ENCODE measurements around the gene MORN2.

Gene MORN2

DNA sequence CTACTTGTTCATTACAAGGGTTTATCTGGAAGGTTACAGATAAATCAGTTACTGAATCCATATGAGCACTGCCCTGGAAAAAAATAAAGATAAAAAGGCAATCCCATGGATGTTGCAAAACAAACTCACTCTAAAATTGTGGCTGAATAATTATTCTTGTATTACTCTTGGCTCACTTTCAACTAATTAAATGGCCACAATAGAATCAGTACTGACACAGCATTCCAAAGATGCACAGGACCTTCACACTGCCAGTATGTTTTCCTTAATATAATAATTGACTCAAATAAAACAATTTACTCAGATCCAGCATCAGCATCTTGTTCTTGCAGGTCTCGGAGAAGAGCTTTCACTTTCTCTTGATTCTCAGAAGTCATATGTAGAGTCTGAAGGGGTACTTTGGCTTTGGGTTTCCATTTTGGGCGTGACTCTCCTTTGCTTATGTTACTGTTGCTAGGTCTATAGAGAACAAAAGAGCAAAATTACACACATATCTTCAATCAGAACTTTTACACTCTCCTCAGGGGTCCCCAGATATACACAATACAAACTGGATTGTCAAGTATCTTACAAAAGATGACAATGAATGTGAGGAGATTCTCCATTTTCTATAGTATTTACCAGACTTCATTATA, 12.6 kb upstream of the MORN2 start:
- H3K27me3 ChIP-seq (ENCODE audit: insufficient read depth, low read length, poor library complexity), result no peaks in the 10 kb centered on the region
- ATAC-seq (ENCODE audit: insufficient read depth, low read depth) (no peak), DNase-seq (no peak)
- no peaks in the 10 kb centered on the region for H3K9me3 ChIP-seq (ENCODE audit: insufficient read depth, low read length, severe bottlenecking)
- TF ChIP-seq EZH2 (IDR thresholded peaks at IDR 0.05; ENCODE audit: borderline replicate concordance, low read depth, low read length, severe bottlenecking) (no peak), CTCF (IDR thresholded peaks at IDR 0.05; ENCODE audit: borderline replicate concordance, extremely low read depth, low read length, poor library complexity, severe bottlenecking) (no peak)
- no peak overlapping the region for H2AFZ ChIP-seq (ENCODE audit: low read depth, low read length)
- H4K20me1 ChIP-seq (ENCODE audit: insufficient read depth, low read length), result no peaks in the 10 kb centered on the region
- H3K79me2 ChIP-seq (ENCODE audit: insufficient read depth, low read length), result no peaks in the 10 kb centered on the region
- no peak overlapping the region for H3K4me3 ChIP-seq (ENCODE audit: low read depth in 1 of 2, low read length in 2 of 2)
- no peak overlapping the region for H3K27ac ChIP-seq (ENCODE audit: low read length)
- no peak overlapping the region for H3K9ac ChIP-seq (ENCODE audit: low read depth, low read length)
- H3K36me3 ChIP-seq (ENCODE audit: insufficient read depth, low read length), result peaks cover 47% of the 10 kb centered on the region
- H3K4me1 ChIP-seq (ENCODE audit: insufficient read depth, low read length), result no peaks in the 10 kb centered on the region
- H3K4me2 ChIP-seq (ENCODE audit: insufficient read depth, low read length), result no peak overlapping the region

GRCh38 chr2:38866773-38867443, 8.9 kb upstream of the MORN2 start:
- no peaks in the 10 kb centered on the region for H3K27me3 ChIP-seq (ENCODE audit: insufficient read depth, low read length, poor library complexity)
- no peak overlapping the region for H3K4me2 ChIP-seq (ENCODE audit: insufficient read depth, low read length)
- H3K9me3 ChIP-seq (ENCODE audit: insufficient read depth, low read length, severe bottlenecking), result peaks cover 4% of the 10 kb centered on the region

DNA sequence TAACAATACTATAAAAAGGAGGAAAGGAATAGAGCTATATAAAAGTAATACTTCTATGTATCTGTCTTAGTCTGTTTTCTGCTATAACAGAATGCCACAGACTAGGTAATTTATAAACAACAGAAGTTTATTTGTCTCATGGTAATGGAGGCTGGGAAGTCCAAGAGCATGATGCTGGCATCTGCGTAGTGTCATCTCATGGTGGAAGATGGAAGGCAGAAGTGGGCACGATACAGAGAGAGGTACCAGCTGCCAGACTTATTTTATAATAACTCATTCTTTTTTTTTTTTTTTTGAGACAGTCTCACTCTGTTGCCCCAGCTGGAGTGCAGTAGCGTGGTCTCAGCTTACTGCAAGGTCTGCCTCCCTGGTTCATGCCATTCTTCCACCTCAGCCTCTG, 4.3 kb upstream of the MORN2 start:
- DNase-seq, result no peak
- Histone ChIP-seq H4K20me1 (ENCODE audit: insufficient read depth, low read length) (no peaks in the 10 kb centered on the region), H2AFZ (ENCODE audit: low read depth, low read length) (no peak overlapping the region), H3K79me2 (ENCODE audit: insufficient read depth, low read length) (peaks cover 8% of the 10 kb centered on the region), H3K36me3 (ENCODE audit: insufficient read depth, low read length) (peaks cover 10% of the 10 kb centered on the region; the same call in 1 of the 2 replicates), H3K27me3 (ENCODE audit: insufficient read depth, low read length, poor library complexity) (no peaks in the 10 kb centered on the region), H3K27ac (ENCODE audit: low read length) (no peak overlapping the region), H3K4me2 (ENCODE audit: insufficient read depth, low read length) (no peak overlapping the region), H3K4me1 (ENCODE audit: insufficient read depth, low read length) (peaks cover 13% of the 10 kb centered on the region), H3K9ac (ENCODE audit: low read depth, low read length) (no peak overlapping the region), H3K9me3 (ENCODE audit: insufficient read depth, low read length, severe bottlenecking) (peaks cover 4% of the 10 kb centered on the region), H3K4me3 (ENCODE audit: low read depth in 1 of 2, low read length in 2 of 2) (no peak overlapping the region)
- TF ChIP-seq EZH2 (IDR thresholded peaks at IDR 0.05; ENCODE audit: borderline replicate concordance, low read depth, low read length, severe bottlenecking) (no peak), CTCF (IDR thresholded peaks at IDR 0.05; ENCODE audit: borderline replicate concordance, extremely low read depth, low read length, poor library complexity, severe bottlenecking) (no peak)
- ATAC-seq (ENCODE audit: insufficient read depth, low read depth), result no peak

More at GRCh38 chr2:38866773-38867443, 8.9 kb upstream of the MORN2 start:
- Histone ChIP-seq H3K4me1 (ENCODE audit: insufficient read depth, low read length) (no peaks in the 10 kb centered on the region), H3K4me3 (ENCODE audit: low read depth in 1 of 2, low read length in 2 of 2) (no peak overlapping the region), H4K20me1 (ENCODE audit: insufficient read depth, low read length) (no peaks in the 10 kb centered on the region), H3K36me3 (ENCODE audit: insufficient read depth, low read length) (peaks cover 20% of the 10 kb centered on the region), H3K79me2 (ENCODE audit: insufficient read depth, low read length) (no peaks in the 10 kb centered on the region), H2AFZ (ENCODE audit: low read depth, low read length) (no peak overlapping the region), H3K27ac (ENCODE audit: low read length) (no peak overlapping the region), H3K9ac (ENCODE audit: low read depth, low read length) (no peak overlapping the region)
- no peak for DNase-seq
- TF ChIP-seq EZH2 (IDR thresholded peaks at IDR 0.05; ENCODE audit: borderline replicate concordance, low read depth, low read length, severe bottlenecking), result no peak
- no peak for TF ChIP-seq CTCF (IDR thresholded peaks at IDR 0.05; ENCODE audit: borderline replicate concordance, extremely low read depth, low read length, poor library complexity, severe bottlenecking)
- no peak for ATAC-seq (ENCODE audit: insufficient read depth, low read depth)
